Activated gamma-delta T cell (primary cell): ENCODE measurements around the gene MS4A15.
"Not testable (repeated sequence)": the region's sequence is repeated elsewhere in the genome, so short reads cannot be mapped to it uniquely, and the experiment has no call there.

Experiments used
- DNase-seq: peaks from one replicate; lab custom pipeline; 2025; lab: John Stamatoyannopoulos, UW
- total RNA-seq, 2 donors: gene quantifications; one replicate each; lab custom pipeline; 2026; lab: John Stamatoyannopoulos, UW

The MS4A15 gene, protein sequence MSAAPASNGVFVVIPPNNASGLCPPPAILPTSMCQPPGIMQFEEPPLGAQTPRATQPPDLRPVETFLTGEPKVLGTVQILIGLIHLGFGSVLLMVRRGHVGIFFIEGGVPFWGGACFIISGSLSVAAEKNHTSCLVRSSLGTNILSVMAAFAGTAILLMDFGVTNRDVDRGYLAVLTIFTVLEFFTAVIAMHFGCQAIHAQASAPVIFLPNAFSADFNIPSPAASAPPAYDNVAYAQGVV
- 0 reads per million in 2 donors for total RNA-seq

DNA sequence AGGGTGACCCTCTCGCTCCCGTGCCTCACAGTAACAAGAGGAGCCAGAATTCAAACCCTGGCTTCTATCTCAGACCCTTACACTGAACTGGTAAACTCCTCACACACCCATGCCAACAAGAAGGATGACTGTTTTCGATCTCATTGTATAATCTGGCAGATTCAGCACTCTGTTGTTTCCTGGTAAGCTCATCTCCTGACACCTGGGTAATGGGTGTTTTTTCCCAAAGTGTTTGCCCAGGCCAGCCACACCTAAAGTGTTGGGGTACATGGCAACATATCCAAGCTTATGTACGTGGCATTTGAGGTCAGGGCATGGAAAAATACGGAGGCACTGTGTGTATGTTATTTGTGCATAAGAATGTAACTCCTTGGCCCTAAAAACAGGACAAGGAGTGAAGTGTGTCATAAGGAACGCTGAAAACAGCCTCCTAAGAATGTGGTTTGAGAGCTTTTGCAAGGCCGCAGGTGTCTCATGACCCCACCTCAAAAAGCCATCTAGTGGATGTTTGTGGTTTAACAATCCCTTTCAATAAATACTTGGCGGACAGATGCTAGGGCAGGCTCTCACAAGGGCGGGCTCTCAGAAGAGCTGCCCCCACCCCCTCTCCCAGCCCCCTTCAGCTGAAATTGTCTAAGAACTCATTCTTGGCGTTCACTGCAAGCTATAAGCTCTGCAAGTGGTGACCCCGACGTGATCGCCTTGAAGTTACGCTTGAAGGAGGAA, at the start of gene MS4A15:
MS4A15 (plus strand) TSS at position 561 of the 726 bp plus-strand sequence. CDS start 6,867 bp downstream, outside the sequence.
- DNase-seq, result no peak

DNA sequence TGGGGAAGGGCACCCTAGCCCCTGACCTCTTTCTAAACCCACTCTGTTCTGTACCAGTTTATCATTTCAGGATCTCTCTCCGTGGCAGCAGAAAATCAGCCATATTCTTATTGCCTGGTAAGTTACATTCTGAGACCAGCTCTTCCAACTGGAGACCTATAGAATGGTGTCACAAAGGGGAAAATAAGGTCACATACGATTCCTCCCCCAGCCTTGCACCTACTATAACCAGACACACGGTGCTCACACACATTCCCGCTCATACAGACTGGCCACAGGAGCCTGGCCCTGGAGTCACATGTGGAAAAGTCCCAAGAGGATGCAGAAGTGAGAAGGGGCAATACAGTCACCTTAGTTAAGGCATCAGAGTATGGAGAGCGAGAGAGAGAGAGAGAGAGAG, 49.7 kb upstream of the MS4A15 start:
- no peak for DNase-seq

DNA sequence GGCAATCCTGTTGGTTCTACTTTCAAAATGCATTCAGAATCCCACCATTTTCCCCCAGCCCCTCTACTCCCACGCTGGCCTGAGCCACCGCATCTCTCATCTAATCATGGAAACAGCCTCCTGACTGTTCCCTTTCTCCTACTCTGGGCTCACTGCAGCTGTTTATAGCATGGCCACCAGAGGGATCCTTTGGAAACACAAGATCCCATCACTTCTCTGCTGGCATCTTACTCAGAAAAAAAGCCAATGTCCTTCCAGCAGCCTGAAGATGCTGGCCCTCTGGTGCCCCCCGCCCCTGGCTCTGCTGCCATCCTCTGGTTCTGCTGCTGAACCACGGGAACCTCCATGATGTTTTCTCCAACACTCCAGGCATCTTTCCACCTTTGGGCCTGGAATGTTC, 46.2 kb upstream of the MS4A15 start:
- DNase-seq, result no peak

DNA sequence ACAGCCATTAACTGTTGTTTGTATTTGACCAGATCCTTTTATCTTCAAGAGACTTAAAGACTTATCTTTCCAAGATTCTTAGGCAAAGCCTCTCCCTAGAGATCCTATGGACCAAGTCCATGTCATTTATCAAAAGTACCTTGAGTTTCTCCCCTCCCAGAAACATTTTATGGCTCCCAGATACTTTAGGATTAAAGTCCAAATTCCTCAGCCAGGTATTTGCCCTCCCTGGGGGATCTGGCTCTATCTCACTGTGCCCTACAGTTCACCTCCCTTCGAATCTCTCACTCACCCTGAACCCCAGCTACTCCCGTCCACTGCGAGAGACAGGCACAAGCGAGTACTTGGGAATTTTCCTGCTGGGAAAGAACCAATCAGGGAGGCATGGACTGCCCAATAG, 45.4 kb upstream of the MS4A15 start:
- DNase-seq, result no peak

DNA sequence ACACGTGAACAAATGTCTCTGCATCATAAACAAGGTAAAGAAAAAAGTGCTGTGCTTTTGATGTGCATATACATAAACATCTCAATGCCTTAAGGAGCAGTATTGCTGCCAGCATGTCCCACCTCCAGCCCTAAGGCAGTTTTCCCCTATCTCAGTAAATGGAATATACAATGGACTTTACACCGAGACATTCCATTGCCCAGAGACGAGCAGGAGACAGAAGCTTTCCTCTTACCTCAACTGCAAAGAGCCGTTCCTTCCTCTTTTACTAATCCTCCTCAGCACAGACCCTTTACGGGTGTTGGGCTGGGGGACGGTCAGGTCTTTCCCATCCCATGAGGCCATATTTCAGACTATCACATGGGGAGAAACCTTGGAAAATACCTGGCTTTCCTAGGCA, 43.2 kb upstream of the MS4A15 start:
- not testable (repeated sequence) for DNase-seq

DNA sequence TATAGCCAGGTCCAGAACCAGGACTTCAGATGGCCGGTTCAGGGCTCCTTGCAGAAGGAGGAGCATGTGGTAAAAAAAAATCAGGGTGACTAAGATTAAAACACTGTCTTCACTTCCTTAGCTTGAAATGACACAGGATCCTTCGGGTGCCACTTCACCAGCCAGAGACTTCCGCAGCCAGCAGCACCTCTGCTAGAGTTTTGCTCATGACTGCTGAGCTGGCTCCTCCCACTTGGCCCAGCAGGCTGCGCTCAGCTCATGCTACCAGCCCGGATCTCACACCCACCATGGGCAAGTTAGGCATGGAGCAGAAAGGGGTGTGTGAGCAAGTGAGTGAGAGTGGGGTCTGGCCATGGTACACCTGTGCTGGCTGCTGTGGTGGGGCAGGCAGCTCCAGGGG, 38.7 kb upstream of the MS4A15 start:
- no peak for DNase-seq

DNA sequence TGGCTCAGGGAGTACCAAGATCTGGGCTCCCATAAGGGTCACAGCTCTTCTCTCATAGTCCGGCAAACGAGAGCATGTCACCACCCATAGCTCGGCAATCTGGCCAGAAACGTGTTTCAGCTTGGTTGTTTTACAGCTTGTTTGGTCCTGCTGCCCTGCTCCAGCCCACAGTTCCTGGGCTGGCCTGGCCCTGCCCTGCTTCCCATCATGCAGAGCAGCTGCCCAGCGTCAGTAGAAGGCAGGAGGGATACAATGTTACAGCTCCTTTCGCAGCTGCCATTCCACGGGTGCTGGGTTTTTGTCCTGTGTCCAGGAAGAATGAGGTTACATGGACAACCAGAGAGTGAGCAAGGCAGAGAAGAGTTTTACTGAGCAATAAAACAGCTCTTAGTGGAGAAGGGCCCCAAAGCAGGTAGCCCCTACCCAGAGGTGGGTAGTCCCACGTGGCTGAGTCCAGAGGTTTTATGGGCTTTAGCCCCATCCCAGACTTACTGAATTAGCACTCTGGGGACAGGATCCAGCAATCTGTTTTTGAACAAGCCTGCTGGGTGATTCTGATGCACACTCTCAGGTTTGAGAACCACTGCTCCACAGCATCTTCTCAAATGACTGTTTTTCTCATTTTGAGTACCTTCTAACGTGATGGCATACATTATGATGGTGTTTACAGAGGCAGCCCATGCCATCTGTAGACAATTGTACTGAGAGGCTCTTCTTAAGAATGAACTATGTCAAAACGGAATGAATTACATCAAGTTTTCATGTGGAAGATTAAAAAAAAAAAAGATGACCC, 37.9 kb upstream of the MS4A15 start:
- no peak for DNase-seq

DNA sequence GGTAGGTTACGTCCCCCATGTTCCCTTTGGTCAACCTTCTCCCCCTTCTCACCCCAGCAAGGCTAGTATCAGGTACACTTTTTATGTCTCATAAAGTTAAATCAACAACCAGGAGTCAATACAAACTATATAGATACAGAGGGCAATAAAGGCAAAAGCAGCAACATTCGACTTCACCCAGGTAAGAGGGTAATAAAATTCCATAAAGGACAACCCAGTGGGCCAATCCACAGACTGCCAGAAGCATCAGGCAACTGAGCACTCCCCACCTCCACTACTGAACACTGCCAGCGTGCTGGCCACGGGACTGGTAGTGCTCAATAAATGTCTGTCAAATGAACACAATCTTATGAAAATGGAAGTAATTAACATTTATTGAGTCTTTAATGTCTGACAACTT, 37.3 kb upstream of the MS4A15 start:
- DNase-seq, result no peak

DNA sequence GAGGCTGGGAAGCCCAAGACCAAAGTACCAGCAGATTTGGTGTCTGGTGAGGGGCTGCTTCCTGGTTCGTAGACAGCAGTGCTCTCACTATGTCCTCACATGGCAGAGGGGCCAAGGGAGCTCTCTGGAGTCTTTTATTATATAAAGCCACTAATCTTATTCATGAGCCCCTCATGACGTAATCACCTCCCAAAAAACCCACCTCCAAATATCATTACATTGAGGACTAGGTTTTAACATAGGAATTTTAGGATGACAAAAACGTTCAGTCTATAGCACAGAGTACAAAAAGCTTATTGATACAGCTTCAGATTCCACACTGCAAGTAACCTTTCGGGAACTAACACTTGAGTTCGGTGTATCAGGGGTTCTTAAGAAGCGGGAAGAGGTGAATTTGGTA, 36.2 kb upstream of the MS4A15 start:
- no peak for DNase-seq

DNA sequence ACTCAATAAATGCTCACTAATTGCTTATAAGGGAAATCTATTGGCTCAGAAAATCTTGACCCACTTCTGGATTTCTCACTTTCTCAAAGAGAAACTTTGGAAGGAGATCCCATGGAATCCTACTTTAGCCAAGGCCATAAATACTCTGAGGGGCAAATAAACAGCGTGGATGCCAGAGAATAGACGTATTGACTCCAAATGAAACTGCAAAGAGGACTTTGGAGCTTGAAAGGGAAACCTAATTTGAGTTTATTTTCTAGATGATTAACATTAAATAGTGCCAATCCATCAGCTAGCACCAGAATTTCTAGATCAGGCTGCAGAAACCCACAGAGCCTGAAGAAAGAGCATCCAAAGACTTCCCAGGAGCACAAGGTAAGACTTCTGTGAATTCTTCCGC, 32.2 kb upstream of the MS4A15 start, which contains the start of gene MS4A18:
MS4A18 (plus strand) TSS at position 301 of the 400 bp plus-strand sequence.
- DNase-seq, result no peak

DNA sequence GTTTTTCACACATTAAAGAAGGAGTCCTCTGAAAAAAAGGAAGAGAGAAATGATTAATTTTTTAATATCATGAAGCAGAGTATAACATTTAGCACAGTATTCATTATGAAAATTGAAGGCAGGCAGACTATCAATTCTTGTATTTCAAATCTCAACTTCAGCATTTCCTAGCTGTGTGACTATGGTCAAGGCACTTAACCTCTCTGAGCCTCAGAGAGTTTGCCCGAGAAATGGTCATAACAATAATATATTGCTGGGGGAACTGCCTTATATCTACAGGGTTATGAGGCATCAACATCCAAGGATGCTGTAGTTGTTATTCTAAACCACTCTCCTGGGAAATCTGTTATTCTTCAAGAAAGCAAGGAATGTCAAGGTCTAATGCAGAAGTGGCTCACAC, 31.1 kb upstream of the MS4A15 start:
- no peak for DNase-seq

DNA sequence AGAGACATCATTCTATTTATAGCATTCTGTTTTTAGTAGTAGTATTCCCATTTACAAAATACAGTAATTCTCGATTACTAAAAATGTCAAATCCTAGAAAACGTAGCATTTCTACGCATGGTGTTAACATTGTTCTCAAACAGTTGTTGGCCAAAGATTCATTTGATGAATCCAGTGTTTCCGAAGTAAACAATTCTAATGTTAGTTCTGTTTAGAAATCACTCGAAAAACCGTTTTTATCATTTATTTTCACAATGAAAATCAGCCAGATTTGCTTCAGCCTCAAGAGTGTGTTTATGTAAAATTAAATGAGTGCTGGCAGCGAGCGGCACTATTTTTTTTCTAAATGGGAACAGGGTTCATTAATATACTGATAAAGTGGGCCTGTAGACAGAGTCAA, 25.1 kb upstream of the MS4A15 start:
- DNase-seq, result no peak

DNA sequence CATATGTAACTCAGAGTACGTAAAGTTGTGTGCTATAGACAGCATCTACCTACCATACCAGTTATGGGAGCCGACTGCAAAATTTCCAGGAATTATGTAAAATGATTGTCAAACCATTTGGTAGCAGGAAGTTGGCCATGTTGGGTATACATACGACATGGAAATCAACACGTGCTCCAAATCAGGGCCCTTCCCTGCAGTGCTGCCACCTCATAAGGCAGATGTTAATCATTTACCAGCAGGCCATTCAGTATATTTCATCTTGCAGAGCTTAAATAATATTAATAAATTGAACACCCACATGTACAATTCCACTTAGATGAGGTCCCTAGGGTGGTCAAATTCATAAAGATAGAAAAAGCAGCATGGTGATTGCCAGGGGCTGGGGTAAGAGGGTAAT, 22.4 kb upstream of the MS4A15 start:
- no peak for DNase-seq

DNA sequence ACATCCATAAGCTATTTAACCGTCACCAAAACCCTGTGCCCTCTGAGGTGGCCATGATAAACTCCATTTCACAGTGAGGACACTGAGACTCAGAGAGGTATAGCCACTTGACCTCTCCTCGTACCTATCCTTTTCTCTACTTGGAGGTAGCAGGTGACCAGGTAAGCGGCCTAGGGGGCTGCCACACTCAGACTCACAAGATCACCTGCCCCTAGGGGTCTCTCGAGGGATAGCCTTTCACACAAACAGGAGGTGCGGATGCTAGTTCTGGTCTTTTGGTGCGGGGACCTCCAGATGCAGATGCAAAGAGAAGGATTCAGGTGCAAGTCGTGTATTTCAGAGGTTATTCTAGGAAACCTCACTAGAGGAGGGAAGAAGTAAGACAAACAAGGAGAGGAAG, 17.6 kb upstream of the MS4A15 start:
- DNase-seq, result no peak

DNA sequence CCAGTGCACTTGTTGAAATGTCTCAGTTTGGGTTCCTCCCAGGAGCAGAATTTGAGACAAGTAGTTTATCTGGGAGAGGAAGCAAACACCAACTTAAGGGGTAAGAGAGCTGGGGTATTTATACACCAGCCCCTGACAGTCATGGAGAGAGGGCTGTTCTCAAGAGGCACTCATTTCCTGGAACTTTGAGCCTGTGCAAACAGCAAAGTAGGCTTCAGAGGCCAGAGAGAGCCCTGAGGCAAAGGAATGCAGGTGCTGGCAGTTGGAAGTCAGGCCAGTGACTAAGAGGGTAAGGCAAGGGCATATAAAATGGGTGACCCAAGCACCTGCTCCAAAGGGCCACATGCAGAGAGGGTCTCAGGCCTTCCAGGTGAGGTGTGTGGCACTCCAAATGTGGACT, 16.1 kb upstream of the MS4A15 start:
- DNase-seq, result no peak

DNA sequence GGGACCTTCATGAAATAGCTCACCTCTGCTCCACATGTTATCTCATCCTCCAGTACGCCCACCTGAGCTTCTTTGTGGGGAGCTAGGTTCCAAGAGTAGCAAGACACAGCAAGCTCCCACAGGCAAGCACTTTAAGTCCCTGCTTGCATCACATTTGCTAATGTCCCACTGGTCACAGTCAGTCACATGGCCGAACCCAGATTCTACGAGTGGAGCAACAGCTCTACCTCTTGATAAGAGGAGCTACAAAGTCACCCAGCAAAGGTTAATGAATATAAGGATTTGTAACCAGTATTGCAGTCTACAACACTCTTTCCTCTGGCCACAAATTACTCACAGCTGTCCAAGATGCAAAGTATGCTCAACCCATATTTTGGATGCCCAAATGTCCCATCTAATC, 15.2 kb upstream of the MS4A15 start:
- DNase-seq, result no peak

DNA sequence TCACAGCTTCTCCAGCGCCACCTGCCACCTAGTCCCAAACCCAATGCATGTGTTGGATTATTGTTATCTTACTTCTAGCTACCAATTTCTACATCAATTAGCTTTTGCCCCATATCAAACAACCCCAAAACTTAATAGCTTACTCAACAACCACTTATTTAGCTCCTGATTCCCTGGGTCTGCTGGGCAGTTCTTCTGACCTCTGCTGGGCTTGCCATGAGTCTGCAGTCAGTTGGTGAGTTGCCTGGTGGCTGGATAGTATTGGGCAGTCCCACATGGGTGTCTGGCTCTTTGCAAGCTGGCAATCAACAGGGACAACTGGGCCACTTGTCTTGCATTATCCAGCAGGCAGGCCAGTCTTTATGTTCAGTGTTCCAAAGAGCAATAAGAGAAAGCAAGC, 13.6 kb upstream of the MS4A15 start:
- no peak for DNase-seq

DNA sequence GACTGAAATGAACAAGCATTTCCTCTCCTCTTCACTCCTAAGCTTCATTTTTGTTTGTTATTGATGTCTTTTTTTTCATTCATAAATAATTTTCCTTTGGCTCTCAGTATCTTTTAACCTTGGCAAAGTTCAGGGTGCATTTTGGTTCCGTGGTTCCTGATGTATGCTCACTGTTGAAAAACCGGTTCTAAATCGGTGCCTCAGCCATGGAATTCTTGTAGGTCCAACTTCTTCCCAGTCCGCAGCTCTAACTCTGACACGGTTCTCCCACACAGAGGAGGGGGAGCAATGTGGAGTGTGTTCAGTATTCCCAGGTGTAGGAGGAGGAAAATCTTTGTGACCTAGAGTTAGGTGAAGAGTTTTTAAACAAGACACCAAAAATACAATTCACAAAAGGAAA, 12.6 kb upstream of the MS4A15 start:
- no peak for DNase-seq

DNA sequence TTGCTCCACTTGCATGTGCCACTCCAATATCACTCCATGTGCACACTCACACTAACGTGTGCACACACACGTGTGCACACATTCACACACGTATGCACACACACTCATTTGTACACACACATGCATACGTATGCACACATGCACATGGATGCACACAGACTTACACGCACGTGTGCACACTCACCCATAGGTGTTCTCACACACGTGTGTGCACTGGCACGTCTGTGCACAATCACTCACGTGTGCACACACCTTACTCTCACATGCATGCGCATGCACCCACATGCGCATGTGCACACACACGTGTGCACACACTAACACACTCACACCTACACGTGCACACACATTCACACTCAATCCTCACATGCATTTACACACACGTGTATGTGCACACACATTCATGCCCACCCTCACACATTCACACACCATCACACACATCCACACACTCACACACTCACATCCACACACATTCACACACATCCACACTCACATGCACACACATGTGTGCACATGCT, 9.3 kb upstream of the MS4A15 start:
- DNase-seq, result no peak

DNA sequence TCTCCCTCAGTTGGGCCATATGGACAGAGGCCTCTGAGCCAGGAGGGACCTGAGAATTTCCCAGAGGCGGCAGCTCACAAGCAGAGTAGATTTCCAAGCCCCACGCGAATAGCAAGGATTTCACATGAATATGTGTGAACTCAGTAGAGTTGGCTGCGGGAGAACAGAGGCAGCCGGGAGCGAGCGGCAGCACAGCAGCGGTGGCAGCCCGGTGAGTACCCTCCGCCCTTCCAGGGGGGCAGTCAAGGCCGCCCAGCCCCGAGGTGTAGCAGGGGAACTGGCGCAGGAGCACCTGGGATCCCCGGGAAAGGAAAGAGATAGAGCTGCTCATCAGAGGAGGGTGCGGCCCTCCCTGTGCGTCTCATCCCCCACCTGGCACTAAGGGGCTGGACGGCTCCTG, 8.4 kb upstream of the MS4A15 start:
- no peak for DNase-seq

DNA sequence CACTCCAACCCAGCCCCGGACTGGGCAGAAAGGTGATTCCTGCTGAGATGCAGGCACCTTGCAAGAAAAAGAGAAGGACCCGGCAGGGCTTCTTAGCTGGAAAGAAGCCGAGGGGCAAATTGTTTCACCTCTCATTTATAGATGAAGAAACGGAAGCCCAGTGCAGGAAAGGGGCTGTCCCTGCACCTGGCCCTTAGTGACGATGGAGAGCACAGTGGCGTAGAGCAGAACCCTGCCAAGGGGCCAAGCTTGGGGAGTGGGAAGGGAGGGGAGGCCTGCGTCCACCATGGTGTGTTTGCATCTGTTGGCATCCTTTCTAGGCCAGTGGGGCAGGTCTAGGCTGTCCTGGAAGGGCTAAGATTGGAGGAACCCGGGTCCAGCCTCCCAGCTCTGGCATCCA, 7.8 kb upstream of the MS4A15 start:
- DNase-seq, result no peak

DNA sequence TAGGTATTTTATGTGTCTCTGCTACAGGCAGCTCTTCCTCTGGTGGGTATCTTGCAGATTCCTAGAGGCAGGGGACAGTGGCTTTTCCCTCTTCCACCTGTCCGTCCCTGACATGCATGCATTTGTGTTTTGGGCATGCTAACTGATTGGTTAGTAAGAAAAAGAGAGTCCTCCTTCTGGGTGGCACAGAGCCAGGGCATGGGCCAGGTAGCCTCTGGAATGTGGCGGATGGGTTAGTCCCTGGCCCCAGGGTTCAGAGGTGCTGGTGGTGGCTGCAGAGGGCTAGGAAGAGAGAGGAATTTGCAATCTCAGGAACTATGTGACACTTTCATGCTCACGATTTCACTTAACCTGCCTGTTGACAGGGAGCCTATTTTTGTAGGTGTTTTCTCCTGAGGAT, 5.8 kb upstream of the MS4A15 start:
- DNase-seq, result no peak

DNA sequence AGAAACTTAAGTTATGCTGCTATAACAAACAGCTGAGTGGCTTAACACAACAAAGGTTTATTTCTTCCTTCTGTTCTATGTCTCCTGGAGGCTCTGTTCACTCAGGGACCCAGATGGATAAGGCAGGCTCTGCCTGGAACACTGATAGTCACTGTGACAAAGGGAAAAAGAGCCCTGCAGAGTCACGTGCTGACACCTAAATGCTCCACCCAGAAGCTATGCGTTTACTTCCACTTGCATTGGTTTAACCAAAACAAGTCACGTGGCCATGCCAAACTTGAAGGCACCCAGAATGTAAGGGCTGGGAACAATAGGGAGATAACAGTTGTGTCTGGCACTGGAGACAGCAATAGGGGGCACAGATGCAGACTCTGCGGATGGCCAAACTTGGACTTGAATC, 3.4 kb upstream of the MS4A15 start:
- no peak for DNase-seq
